Ovary (tissue), 9 donors: ENCODE data around the gene MYBL2. TPM values are rescaled to one million over a fixed set of nuclear protein-coding genes. Genes with fewer than 3 reads are reported as not detected.

ENCODE experiments used
- DNase-seq, 5 donors: peaks; one replicate each; pipeline ENCODE4 v3.0.0-alpha.2; 2019 to 2020
- H3K27ac ChIP-seq, 2 donors: fragments of 200-600 bp; one replicate each; pipeline versions ENCODE4 v1.5.1 to v1.8.0; 2019 to 2022
- H3K27me3 ChIP-seq: fragments of 200-600 bp; one replicate; pipeline ENCODE4 v1.8.0; 2022
- H3K36me3 ChIP-seq: fragments of 200-600 bp; sonication (generic); one replicate; pipeline ENCODE4 v1.5.1; 2019
- H3K4me1 ChIP-seq: one replicate; pipeline ENCODE4 v1.8.1; 2013; ENCODE audit warnings: mild to moderate bottlenecking, moderate library complexity; ENCODE audit not compliant: insufficient read depth
- H3K4me3 ChIP-seq: fragments of 200-600 bp; sonication (generic); one replicate; pipeline ENCODE4 v1.5.1; 2017
- H3K9me3 ChIP-seq, 2 donors: fragments of 200-600 bp in 1 of 2; sonication (generic) in 1 of 2; one replicate each; pipeline versions ENCODE4 v1.5.1 to v1.8.1; 2013 to 2019; ENCODE audit warnings: mild to moderate bottlenecking in 1 of 2, moderate library complexity in 1 of 2
- EP300 ChIP-seq: sonication (generic); formaldehyde crosslinking; IDR thresholded peaks from one replicate; pipeline ENCODE4 v1.6.1; 2017; ENCODE audit warnings: antibody characterized with exemption
- POLR2A ChIP-seq: fragments of 450-650 bp; IDR thresholded peaks from one replicate; pipeline ENCODE4 v1.6.1; 2017; ENCODE audit warnings: antibody characterized with exemption, mild to moderate bottlenecking, moderate library complexity
- WGBS, 3 donors: extraction: QIAGEN DNeasy Blood & Tissue Kit in 1 of 3; methylation state at CpG; one replicate each; pipeline versions ENCODE4 v1.1.5 to v1.1.7; 2013 to 2017; 5-methylcytosine and 5-hydroxymethylcytosine counted together
- intact Hi-C, 4 donors: fragments of 100-400 bp; cut with DNase I; formaldehyde crosslinking; loops; one replicate each; pipeline versions ENCODE4 v1.11.0 to v1.15.1; 2022 to 2023
- polyA plus RNA-seq, 2 donors: library from polyadenylated mRNA; stranded (reverse); fragments of 200-250 nt in 1 of 2; fragments of 350-450 nt in 1 of 2; fragmentation: Illumina TruSeq in 1 of 2; extraction: RNeasy Lipid Tissue Mini Kit (QIAGEN cat#74804) in 1 of 2; gene quantifications; one replicate each; pipeline ENCODE4 v1.2.3, GENCODE V29; 2013 to 2014
- total RNA-seq, 7 donors: library from RNA; depleted of rRNA in 2 of 7; stranded (reverse); fragments of >200 nt in 2 of 7; fragmentation: NEBNext Ultra II Directional in 3 of 7; extraction: Animal tissue kit (Norgen Biotek cat#: 25700) in 3 of 7; gene quantifications; one replicate each; pipeline versions ENCODE4 v1.1.0 to v1.2.4, GENCODE V29; 2016 to 2023
- TF ChIP-seq, protein P1 (sequence below), 3 donors: fragments of 450-650 bp in 2 of 3; fragments of 200-600 bp in 1 of 3; IDR thresholded peaks; one replicate each; pipeline versions ENCODE4 v1.5.1 to v1.8.0; 2016 to 2022; ENCODE audit warnings: antibody characterized with exemption in 3 of 3, mild to moderate bottlenecking in 1 of 3
- donor health status: DM: no; HTN: no; CAD: no; lungs with moderate emphysema.
- donor health status: DM: no; HTN: no; CAD: no.
- donor health status: Bipolar disorder and iron deficiency.
- donor health status: DM: yes; HTN: yes; CAD: no.
- donor health status: DM: no; HTN: no; CAD: no.
- donor health status: DM: yes; HTN: yes; CAD: no.

The MYBL2 gene
- total and polyA plus RNA-seq, 9 donors, result 0.11 to 1.6 (median 0.87) TPM; not detected in 3

DNA sequence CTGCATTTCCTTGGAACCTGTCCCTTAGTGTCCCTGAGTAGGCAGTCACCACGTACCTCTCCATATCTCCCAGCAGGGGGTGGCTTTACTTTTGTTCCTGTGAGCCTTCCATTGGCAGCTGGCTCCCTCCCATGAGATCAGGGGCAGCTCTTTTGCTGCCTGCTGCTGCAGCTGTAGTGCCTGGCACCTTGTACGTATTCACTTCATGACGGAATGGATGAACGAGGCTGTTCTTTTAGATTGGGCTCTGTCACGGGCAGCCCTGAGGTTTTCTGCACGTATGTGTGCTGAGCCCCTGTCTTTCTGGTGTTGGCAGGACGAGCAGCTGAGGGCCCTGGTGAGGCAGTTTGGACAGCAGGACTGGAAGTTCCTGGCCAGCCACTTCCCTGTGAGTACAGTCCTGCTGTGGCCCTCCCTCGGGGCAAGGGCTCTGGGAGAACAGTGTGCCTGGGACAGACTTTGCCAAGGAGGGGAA is 14.6 kb downstream of the MYBL2 start:
- H3K4me3 ChIP-seq, result no peak overlapping the region
- 78 to 86% (median 81%) methylated on average over 8 of the region's 8 CpGs for WGBS, 3 donors
- DNase-seq, result no peak
- no peaks in the 10 kb centered on the region for H3K4me1 ChIP-seq
- no peaks in the 10 kb centered on the region for H3K27me3 ChIP-seq
- no peaks in the 10 kb centered on the region for H3K36me3 ChIP-seq
- TF ChIP-seq EP300 (no peak), POLR2A (no peak)
- TF ChIP-seq, protein P1, sequence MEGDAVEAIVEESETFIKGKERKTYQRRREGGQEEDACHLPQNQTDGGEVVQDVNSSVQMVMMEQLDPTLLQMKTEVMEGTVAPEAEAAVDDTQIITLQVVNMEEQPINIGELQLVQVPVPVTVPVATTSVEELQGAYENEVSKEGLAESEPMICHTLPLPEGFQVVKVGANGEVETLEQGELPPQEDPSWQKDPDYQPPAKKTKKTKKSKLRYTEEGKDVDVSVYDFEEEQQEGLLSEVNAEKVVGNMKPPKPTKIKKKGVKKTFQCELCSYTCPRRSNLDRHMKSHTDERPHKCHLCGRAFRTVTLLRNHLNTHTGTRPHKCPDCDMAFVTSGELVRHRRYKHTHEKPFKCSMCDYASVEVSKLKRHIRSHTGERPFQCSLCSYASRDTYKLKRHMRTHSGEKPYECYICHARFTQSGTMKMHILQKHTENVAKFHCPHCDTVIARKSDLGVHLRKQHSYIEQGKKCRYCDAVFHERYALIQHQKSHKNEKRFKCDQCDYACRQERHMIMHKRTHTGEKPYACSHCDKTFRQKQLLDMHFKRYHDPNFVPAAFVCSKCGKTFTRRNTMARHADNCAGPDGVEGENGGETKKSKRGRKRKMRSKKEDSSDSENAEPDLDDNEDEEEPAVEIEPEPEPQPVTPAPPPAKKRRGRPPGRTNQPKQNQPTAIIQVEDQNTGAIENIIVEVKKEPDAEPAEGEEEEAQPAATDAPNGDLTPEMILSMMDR (IDR thresholded peaks at IDR 0.05), result no peak
- intact Hi-C loops, result no loop called here
- no peaks in the 10 kb centered on the region for H3K9me3 ChIP-seq
- H3K27ac ChIP-seq, result no peak overlapping the region

DNA sequence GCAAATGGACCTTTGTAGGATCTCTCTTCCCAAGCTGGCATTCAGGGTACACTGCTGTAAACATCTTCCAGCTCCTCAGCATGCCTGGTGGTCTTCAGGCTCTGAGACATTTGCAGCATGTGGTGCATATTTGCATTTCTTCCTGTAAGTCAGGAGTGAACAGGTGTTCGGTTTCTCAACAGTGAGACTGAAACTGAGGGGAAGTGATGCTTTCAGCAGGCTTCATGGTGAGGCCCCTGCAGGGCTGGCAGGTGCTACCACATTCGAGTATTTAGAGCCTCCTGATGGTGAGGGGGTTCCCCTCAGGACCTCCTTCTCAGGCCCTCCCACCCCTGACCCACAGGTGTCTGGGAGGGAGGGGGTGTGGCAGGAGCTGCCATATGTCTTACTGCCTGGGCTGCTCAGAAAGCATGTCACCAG is 15.1 kb downstream of the MYBL2 start:
- H3K9me3 ChIP-seq, result no peaks in the 10 kb centered on the region
- no peak overlapping the region for H3K4me3 ChIP-seq
- no peaks in the 10 kb centered on the region for H3K4me1 ChIP-seq
- 76 to 89% (median 82%) methylated on average over 2 of the region's 2 CpGs for WGBS, 3 donors
- intact Hi-C loops, result no loop called here
- no peak for DNase-seq
- no peaks in the 10 kb centered on the region for H3K27me3 ChIP-seq
- TF ChIP-seq POLR2A (no peak), EP300 (no peak)
- TF ChIP-seq, protein P1 (IDR thresholded peaks at IDR 0.05), result no peak
- no peak overlapping the region for H3K27ac ChIP-seq
- H3K36me3 ChIP-seq, result no peaks in the 10 kb centered on the region

DNA sequence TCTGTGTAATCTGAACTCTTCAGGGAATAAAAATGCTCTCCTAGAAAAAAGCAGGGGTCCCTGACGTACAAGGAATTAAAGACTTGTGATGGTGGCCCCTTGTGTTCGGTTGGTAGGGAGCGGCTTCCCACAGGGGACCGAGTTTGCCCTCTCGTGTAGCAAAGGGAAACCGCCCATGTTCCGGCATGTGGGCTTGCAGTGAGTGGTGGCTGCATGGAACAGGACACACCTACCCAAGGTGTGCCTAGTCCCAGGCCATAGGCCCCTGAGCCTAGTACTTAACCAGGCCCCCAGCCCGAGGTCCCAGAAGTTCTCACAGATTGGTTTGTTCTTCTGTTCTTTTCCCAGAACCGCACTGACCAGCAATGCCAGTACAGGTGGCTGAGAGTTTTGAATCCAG is 15.5 kb downstream of the MYBL2 start:
- 93 to 97% (median 95%) methylated on average over 9 of the region's 9 CpGs for WGBS, 3 donors

DNA sequence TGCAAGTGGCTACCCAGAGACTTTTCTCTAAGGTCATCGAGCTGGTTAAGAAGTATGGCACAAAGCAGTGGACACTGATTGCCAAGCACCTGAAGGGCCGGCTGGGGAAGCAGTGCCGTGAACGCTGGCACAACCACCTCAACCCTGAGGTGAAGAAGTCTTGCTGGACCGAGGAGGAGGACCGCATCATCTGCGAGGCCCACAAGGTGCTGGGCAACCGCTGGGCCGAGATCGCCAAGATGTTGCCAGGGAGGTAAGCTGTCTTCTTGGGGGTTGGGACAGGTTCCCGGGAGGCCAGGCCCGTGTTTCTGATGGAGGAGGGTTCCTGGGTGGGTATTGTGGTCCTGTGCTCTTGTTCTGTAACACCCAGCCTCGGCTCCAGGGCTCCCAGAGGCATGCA is 19.9 kb downstream of the MYBL2 start:
- intact Hi-C loops, result no loop called here
- no peaks in the 10 kb centered on the region for H3K27me3 ChIP-seq
- DNase-seq, result no peak
- TF ChIP-seq EP300 (no peak), POLR2A (no peak)
- TF ChIP-seq, protein P1 (IDR thresholded peaks at IDR 0.05), result no peak
- 91 to 95% (median 94%) methylated on average over 13 of the region's 13 CpGs for WGBS, 3 donors
- no peaks in the 10 kb centered on the region for H3K9me3 ChIP-seq
- H3K4me3 ChIP-seq, result no peak overlapping the region
- no peaks in the 10 kb centered on the region for H3K36me3 ChIP-seq
- H3K4me1 ChIP-seq, result no peaks in the 10 kb centered on the region
- no peak overlapping the region for H3K27ac ChIP-seq

More for the DNA sequence above, 15.5 kb downstream of the MYBL2 start:
- Histone ChIP-seq H3K27ac (no peak overlapping the region), H3K4me1 (no peaks in the 10 kb centered on the region), H3K27me3 (no peaks in the 10 kb centered on the region), H3K9me3 (no peaks in the 10 kb centered on the region), H3K36me3 (no peaks in the 10 kb centered on the region), H3K4me3 (no peak overlapping the region)
- intact Hi-C loops, result no loop called here
- TF ChIP-seq, protein P1 (IDR thresholded peaks at IDR 0.05), result no peak
- TF ChIP-seq POLR2A (no peak), EP300 (no peak)
- DNase-seq, result no peak
